Measurements from ENCODE around the gene DYSF.
"Not testable (repeated sequence)": the region's sequence is repeated elsewhere in the genome, so short reads cannot be mapped to it uniquely, and the experiment has no call there.

The DYSF gene

DNA sequence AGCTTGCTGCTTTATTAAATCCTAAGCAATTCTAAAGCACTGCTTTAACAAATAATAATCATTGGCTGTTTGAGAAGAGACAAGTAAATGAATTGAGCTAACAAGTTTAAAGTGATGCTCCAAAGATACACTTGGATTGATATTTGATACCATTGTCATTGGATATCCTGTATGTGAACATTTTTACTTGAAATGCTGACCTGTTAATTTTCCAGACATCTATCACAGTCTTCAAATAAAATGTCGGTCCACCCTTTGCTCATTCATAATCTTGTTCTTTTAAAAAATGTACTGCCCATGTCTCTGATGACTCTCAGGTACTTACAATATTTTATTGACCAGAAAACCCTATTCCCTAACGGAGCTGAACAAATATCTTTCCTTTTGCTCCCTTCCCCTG lies 202.1 kb downstream of the DYSF start:
- DNase-seq (ENCODE audit: low read depth): no peak
- H3K4me3 ChIP-seq (ENCODE audit: low read depth, low read length): no peak overlapping the region
- in situ Hi-C loops (cut with HindIII; ENCODE audit: low sequenced_read_pairs): no loop called here
- TF ChIP-seq, protein P1, sequence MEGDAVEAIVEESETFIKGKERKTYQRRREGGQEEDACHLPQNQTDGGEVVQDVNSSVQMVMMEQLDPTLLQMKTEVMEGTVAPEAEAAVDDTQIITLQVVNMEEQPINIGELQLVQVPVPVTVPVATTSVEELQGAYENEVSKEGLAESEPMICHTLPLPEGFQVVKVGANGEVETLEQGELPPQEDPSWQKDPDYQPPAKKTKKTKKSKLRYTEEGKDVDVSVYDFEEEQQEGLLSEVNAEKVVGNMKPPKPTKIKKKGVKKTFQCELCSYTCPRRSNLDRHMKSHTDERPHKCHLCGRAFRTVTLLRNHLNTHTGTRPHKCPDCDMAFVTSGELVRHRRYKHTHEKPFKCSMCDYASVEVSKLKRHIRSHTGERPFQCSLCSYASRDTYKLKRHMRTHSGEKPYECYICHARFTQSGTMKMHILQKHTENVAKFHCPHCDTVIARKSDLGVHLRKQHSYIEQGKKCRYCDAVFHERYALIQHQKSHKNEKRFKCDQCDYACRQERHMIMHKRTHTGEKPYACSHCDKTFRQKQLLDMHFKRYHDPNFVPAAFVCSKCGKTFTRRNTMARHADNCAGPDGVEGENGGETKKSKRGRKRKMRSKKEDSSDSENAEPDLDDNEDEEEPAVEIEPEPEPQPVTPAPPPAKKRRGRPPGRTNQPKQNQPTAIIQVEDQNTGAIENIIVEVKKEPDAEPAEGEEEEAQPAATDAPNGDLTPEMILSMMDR (IDR thresholded peaks at IDR 0.05; ENCODE audit: low read depth, low read length, missing control alignments): no peak

DNA sequence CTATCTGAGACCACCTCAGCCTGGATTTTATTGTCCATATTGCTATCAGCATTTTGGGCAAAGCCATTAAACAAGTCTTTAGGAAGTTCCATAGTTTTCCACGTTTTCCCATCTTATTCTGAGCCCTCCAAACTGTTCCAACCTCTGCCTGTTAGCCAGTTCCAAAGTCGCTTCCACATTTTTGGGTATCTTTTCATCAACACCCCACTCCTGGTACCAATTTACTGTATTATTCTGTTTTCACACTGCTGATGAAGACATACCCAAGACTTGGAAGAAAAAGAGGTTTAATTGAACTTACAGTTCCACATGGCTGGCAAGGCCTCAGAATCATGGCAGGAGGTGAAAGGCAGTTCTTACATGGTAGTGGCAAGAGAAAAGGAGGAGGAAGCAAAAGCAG lies 204.9 kb downstream of the DYSF start:
- DNase-seq (ENCODE audit: low read depth); H3K4me3 ChIP-seq (ENCODE audit: low read depth, low read length); in situ Hi-C loops (cut with HindIII; ENCODE audit: low sequenced_read_pairs): not testable (repeated sequence)

DNA sequence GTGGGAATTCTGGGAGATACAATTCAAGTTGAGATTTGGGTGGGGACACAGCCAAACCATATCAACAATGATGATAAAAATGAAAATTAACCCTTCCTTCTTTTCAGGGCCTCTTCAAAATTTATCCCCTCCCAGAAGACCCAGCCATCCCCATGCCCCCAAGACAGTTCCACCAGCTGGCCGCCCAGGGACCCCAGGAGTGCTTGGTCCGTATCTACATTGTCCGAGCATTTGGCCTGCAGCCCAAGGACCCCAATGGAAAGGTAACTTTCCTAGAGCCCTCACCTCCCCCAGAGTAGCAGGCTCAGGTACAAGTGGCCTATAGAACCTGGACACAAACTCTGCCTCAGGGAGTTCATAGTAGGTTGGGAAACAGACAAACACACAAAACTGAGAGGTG lies 205.4 kb downstream of the DYSF start:
- H3K4me3 ChIP-seq (ENCODE audit: low read depth, low read length): no peak overlapping the region
- in situ Hi-C loops (cut with HindIII; ENCODE audit: low sequenced_read_pairs): no loop called here
- no peak for DNase-seq (ENCODE audit: low read depth)
- TF ChIP-seq, protein P1 (IDR thresholded peaks at IDR 0.05; ENCODE audit: low read depth, low read length, missing control alignments): no peak

DNA sequence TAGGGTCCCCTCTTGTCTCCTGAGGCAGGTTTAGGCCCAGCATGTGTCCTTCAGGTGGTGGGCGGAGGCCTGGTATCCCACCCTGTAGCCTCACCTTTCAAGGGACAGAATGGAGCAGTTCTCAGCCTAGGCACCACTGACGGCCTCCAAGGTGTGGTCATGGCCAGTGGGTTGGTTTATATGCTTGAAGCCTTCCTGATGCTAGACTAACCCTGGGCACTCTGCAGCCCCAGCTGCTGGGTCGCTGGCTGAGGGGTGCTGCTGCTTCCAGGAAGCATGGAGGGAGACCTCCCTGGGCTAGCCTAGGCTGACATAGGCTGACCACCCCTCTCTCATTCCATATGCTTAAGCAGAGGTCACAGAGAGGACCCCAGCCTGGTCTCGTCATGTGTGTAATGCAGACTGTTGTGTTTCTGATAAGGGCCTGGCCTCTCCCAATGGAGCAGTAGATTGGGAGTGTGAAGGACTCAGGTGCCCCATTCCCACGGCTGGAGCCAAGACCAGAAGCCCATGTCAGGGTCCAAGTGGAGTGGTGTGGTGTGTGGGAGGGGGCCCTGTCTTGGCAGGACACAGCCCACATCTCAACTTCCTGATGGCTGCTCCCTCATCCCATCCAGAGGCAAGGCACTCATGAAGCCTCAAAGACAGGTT lies 206.6 kb downstream of the DYSF start:
- in situ Hi-C loops (cut with HindIII; ENCODE audit: low sequenced_read_pairs): no loop called here
- no peak for DNase-seq (ENCODE audit: low read depth)
- H3K4me3 ChIP-seq (ENCODE audit: low read depth, low read length): no peak overlapping the region
- TF ChIP-seq, protein P1 (IDR thresholded peaks at IDR 0.05; ENCODE audit: low read depth, low read length, missing control alignments): no peak

DNA sequence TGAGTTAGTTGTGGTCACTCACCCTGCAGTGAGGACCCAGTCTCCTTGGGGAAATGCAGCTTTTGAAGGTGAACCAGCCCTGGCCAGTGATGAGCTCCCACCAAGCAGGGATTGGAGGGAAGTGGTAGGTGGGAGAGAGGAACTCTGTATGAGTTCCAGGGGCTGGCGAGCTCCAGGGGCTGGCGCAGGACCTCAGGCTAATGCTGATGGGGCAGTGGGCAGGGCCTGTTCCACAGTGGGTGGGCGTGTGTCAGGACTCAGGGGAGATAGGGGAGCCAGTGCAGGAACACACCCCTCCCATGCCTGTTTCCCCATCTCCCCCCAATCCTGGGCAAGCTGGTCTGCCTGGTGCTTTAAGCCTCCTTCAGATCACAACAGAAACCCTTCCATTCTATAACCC lies 208.4 kb downstream of the DYSF start:
- H3K4me3 ChIP-seq (ENCODE audit: low read depth, low read length): no peak overlapping the region
- in situ Hi-C loops (cut with HindIII; ENCODE audit: low sequenced_read_pairs): no loop called here
- TF ChIP-seq, protein P1 (IDR thresholded peaks at IDR 0.05; ENCODE audit: low read depth, low read length, missing control alignments): no peak
- DNase-seq (ENCODE audit: low read depth): no peak

DNA sequence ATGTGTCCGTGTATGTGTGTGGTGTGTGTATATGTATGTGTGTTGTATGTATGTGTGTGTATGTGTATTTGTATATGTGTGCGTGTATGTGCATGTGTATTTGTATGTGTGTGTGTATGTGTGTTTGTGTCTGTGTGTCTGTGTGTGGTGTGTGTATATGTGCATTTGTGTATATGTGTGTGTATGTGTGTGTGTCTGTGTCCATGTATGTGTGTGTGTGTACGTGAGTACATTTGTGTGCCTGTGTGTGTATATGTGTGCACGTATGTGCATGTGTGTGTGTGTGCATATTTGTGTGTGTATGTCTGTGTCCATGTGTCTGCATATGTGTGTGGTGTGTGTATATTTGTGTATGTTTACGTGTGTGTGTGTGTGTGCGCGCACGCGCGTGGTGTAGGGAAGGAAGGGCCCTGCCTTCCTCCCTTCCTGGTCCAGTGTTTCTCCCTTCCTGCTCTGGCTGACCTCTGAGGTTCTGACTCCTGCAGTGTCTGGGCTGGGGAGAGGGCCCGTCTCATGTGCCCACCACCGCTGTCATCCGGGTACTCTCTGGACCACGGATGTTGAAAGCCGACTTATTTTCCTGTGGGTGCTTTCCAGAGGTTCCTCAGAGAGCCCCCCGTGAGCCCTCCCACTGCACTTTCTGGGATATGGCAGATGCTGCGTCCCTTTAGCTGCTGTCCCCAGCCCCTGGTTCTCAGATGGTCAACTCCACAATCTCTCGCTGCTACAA lies 209.5 kb downstream of the DYSF start:
- TF ChIP-seq, protein P1 (IDR thresholded peaks at IDR 0.05; ENCODE audit: low read depth, low read length, missing control alignments): no peak
- in situ Hi-C loops (cut with HindIII; ENCODE audit: low sequenced_read_pairs): no loop called here
- no peak for DNase-seq (ENCODE audit: low read depth)
- H3K4me3 ChIP-seq (ENCODE audit: low read depth, low read length): no peak overlapping the region

DNA sequence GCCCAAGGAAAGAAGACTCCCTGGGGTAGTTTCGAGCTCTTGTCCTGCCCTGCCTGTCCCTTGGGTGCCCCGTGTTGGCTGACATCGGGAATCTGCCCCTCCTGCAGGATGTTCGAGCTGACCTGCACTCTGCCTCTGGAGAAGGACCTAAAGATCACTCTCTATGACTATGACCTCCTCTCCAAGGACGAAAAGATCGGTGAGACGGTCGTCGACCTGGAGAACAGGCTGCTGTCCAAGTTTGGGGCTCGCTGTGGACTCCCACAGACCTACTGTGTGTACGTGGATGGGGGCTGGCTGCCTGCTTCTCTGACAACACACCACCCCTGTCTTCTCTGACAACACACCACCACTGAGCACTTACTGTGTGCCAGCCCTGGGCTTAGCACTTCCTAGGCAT lies 210.8 kb downstream of the DYSF start:
- no peak for DNase-seq (ENCODE audit: low read depth)
- in situ Hi-C loops (cut with HindIII; ENCODE audit: low sequenced_read_pairs): no loop called here
- TF ChIP-seq, protein P1 (IDR thresholded peaks at IDR 0.05; ENCODE audit: low read depth, low read length, missing control alignments): no peak
- H3K4me3 ChIP-seq (ENCODE audit: low read depth, low read length): no peak overlapping the region

All from astrocyte of the cerebellum (primary cell).